PFSK-1 (cell line): ENCODE measurements around the gene XYLT1.

Source experiments
- POLR2AphosphoS5 ChIP-seq: IDR thresholded peaks from 2 replicates; pipeline ENCODE4 v1.6.1; 2012; ENCODE audit warnings: low read depth, mild to moderate bottlenecking, control low read depth, low read length, moderate library complexity
- SIN3A ChIP-seq: IDR thresholded peaks from 2 replicates; pipeline ENCODE4 v1.6.1; 2012; ENCODE audit warnings: mild to moderate bottlenecking, low read length, moderate library complexity, borderline replicate concordance; ENCODE audit not compliant: insufficient read depth

GRCh38 chr16:17304491-17305119 is 166.2 kb downstream of the XYLT1 start:
- TF ChIP-seq POLR2AphosphoS5 (no peak), SIN3A (no peak)
